ENCODE measurements around the gene CSMD2.

GRCh38 chr1:33743221-33743998 lies 421.6 kb downstream of the CSMD2 start:
- TF ChIP-seq TAF1 (IDR thresholded peaks at IDR 0.05; ENCODE audit: borderline replicate concordance, insufficient read depth, low read length), result no peak
- no peak for TF ChIP-seq POLR2AphosphoS5 (IDR thresholded peaks at IDR 0.05; ENCODE audit: low read depth, low read length)
- TF ChIP-seq, protein P1, sequence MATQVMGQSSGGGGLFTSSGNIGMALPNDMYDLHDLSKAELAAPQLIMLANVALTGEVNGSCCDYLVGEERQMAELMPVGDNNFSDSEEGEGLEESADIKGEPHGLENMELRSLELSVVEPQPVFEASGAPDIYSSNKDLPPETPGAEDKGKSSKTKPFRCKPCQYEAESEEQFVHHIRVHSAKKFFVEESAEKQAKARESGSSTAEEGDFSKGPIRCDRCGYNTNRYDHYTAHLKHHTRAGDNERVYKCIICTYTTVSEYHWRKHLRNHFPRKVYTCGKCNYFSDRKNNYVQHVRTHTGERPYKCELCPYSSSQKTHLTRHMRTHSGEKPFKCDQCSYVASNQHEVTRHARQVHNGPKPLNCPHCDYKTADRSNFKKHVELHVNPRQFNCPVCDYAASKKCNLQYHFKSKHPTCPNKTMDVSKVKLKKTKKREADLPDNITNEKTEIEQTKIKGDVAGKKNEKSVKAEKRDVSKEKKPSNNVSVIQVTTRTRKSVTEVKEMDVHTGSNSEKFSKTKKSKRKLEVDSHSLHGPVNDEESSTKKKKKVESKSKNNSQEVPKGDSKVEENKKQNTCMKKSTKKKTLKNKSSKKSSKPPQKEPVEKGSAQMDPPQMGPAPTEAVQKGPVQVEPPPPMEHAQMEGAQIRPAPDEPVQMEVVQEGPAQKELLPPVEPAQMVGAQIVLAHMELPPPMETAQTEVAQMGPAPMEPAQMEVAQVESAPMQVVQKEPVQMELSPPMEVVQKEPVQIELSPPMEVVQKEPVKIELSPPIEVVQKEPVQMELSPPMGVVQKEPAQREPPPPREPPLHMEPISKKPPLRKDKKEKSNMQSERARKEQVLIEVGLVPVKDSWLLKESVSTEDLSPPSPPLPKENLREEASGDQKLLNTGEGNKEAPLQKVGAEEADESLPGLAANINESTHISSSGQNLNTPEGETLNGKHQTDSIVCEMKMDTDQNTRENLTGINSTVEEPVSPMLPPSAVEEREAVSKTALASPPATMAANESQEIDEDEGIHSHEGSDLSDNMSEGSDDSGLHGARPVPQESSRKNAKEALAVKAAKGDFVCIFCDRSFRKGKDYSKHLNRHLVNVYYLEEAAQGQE (IDR thresholded peaks at IDR 0.05; ENCODE audit: insufficient read depth in 1 of 2, low read depth in 2 of 2, low read length in 2 of 2), result no peak
- TF ChIP-seq SIN3A (IDR thresholded peaks at IDR 0.05; ENCODE audit: borderline replicate concordance, insufficient read depth, low read length), result no peak
- TF ChIP-seq FOXP2 (optimal IDR thresholded peaks at IDR 0.05; ENCODE audit: borderline replicate concordance, extremely low read depth, extremely low read length, insufficient read depth), result no peak

Data from PFSK-1 (cell line).